ENCODE data around the gene CCDC167.
A peak's percentile ranks its signal among the peaks of the same experiment; 100 is the strongest.

The CCDC167 gene

GRCh38 chr6:37543361-37543760 lies 43.7 kb upstream of the CCDC167 start:
- H3K27ac ChIP-seq, result no peak overlapping the region
- TF ChIP-seq ZFX (IDR thresholded peaks at IDR 0.05; ENCODE audit: borderline replicate concordance), result no peak
- no peak for TF ChIP-seq CTCF (IDR thresholded peaks at IDR 0.05)

- H3K27ac ChIP-seq, result no peak overlapping the region
- no peak for TF ChIP-seq ZFX (IDR thresholded peaks at IDR 0.05; ENCODE audit: borderline replicate concordance)
Measured at GRCh38 chr6:37541346-37541745, 41.7 kb upstream of the CCDC167 start.

GRCh38 chr6:37540390-37540789 lies 40.7 kb upstream of the CCDC167 start:
- TF ChIP-seq ZFX (IDR thresholded peaks at IDR 0.05; ENCODE audit: borderline replicate concordance), result no peak
- no peak for TF ChIP-seq CTCF (IDR thresholded peaks at IDR 0.05)

GRCh38 chr6:37540029-37540352 lies 40.3 kb upstream of the CCDC167 start:
- TF ChIP-seq CTCF (IDR thresholded peaks at IDR 0.05) (no peak), ZFX (IDR thresholded peaks at IDR 0.05; ENCODE audit: borderline replicate concordance) (no peak)
- no peak overlapping the region for H3K27ac ChIP-seq

More at GRCh38 chr6:37540390-37540789, 40.7 kb upstream of the CCDC167 start:
- H3K27ac ChIP-seq, result no peak overlapping the region

GRCh38 chr6:37539171-37540028 lies 39.7 kb upstream of the CCDC167 start:
- TF ChIP-seq ZFX (IDR thresholded peaks at IDR 0.05; ENCODE audit: borderline replicate concordance) (no peak), CTCF (IDR thresholded peaks at IDR 0.05) (no peak)

GRCh38 chr6:37538107-37538506 lies 38.4 kb upstream of the CCDC167 start:
- TF ChIP-seq ZFX (IDR thresholded peaks at IDR 0.05; ENCODE audit: borderline replicate concordance) (no peak), CTCF (IDR thresholded peaks at IDR 0.05) (peak; percentile 67)
- H3K27ac ChIP-seq, result no peak overlapping the region

More at GRCh38 chr6:37539171-37540028, 39.7 kb upstream of the CCDC167 start:
- no peak overlapping the region for H3K27ac ChIP-seq

GRCh38 chr6:37537548-37537947 lies 37.9 kb upstream of the CCDC167 start:
- TF ChIP-seq ZFX (IDR thresholded peaks at IDR 0.05; ENCODE audit: borderline replicate concordance) (no peak), CTCF (IDR thresholded peaks at IDR 0.05) (no peak)
- no peak overlapping the region for H3K27ac ChIP-seq
